ENCODE measurements around the gene FAM209A. TPM values are rescaled to one million over a fixed set of nuclear protein-coding genes. Genes with fewer than 3 reads are reported as not detected.
"Not testable (repeated sequence)": the region's sequence is repeated elsewhere in the genome, so short reads cannot be mapped to it uniquely, and the experiment has no call there.

Gene FAM209A
- total RNA-seq, 2 donors from 2014 or later = 1.4 to 1.6 TPM

DNA sequence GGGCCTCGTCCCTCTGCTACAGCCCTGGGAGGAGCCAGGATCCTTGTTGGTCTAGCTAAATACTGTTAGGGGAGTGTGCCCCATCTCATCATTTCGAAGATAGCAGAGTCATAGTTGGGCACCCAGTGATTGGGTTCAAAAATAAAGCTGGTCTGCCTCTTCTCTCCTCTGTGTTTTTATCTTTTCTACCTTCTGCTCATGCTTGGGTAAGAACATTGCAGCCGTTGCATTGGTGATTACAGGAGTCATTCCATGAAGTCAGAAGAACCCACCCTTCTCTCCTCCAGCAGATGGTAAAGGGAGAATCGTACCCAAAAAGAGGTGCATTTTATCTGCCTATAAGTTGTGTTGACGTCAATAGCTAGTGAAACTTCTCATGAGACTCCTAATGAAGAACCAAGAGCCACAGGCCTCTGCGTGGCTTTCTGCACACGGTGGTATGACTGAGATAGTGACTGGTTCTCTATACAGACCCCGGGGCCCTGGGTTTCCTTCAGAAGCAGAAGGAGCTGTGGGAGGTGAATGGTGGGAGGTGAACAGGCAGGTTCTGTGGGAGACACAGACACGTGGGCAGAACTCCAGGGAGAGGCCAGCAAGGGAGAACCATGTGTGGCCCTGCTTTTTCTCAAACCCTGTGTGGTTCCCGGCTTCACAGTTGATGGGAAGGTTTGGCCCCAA lies 5.7 kb upstream of the FAM209A start:
- no peak overlapping the region for H3K4me3 Mint-ChIP-seq
- ATAC-seq (replicated peaks) = no peak
- no peaks in the 10 kb centered on the region for H3K27me3 Mint-ChIP-seq
- peaks cover 82% of the 10 kb centered on the region for H3K36me3 Mint-ChIP-seq (ENCODE audit: low read depth)
- no peak overlapping the region for H3K27ac Mint-ChIP-seq
- H3K4me1 Mint-ChIP-seq = peaks cover 6% of the 10 kb centered on the region
- H3K9me3 Mint-ChIP-seq = peaks cover 4% of the 10 kb centered on the region

DNA sequence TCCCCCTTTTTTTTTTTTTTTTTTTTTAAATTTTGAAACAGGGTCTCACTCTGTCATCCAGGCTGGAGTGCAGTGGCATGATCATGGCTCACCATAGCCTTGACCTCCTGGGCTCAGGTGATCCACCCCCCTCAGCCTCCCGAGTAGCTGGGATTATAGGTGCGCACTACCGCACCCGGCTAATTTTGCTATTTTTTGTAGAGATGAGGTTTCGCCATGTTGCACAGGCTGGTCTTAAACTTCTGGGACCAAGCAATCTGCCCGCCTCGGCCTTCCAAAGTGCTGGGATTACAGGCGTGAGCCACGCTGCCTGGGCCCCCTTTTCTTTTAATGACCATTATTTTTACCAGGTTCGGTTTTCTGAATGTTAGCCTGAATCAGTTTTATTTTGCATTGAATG lies 5.0 kb upstream of the FAM209A start:
- H3K9me3 Mint-ChIP-seq = peaks cover 4% of the 10 kb centered on the region
- peaks cover 6% of the 10 kb centered on the region for H3K4me1 Mint-ChIP-seq
- no peaks in the 10 kb centered on the region for H3K27me3 Mint-ChIP-seq
- ATAC-seq (replicated peaks) = no peak
- H3K27ac Mint-ChIP-seq = no peak overlapping the region
- no peak overlapping the region for H3K4me3 Mint-ChIP-seq
- H3K36me3 Mint-ChIP-seq (ENCODE audit: low read depth) = peaks cover 76% of the 10 kb centered on the region

DNA sequence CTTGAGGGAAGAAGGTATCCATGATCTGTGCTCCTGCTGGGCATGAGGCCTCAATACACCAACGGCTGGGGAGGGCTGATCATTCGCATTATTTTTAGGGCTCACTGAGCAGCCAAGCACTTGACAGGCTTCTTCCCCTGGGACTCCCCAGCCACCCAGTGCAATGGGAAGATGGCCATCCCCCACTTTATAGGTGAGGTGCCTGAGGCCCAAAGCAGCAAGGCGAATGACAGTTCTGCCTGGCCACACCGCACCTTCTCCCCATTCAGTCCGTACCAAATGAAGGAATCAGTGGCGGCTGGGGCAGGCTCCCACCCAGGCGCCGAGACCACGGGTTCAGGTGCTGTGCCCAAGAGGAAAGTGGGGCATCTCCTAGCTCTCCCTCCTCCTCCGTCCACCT lies 4.4 kb upstream of the FAM209A start:
- Mint-ChIP-seq H3K27me3 (no peaks in the 10 kb centered on the region), H3K36me3 (ENCODE audit: low read depth) (peaks cover 70% of the 10 kb centered on the region)
- ATAC-seq (replicated peaks) = no peak

GRCh38 chr20:56520746-56521354 lies 3.7 kb upstream of the FAM209A start:
- not testable (repeated sequence) for H3K4me1 Mint-ChIP-seq; ATAC-seq (replicated peaks); H3K27ac Mint-ChIP-seq; H3K9me3 Mint-ChIP-seq; H3K4me3 Mint-ChIP-seq; H3K27me3 Mint-ChIP-seq
- peaks cover 63% of the 10 kb centered on the region for H3K36me3 Mint-ChIP-seq (ENCODE audit: low read depth)

More for the DNA sequence above, 4.4 kb upstream of the FAM209A start:
- Mint-ChIP-seq H3K27ac (no peak overlapping the region), H3K9me3 (peaks cover 4% of the 10 kb centered on the region), H3K4me1 (peaks cover 6% of the 10 kb centered on the region), H3K4me3 (no peak overlapping the region)

DNA sequence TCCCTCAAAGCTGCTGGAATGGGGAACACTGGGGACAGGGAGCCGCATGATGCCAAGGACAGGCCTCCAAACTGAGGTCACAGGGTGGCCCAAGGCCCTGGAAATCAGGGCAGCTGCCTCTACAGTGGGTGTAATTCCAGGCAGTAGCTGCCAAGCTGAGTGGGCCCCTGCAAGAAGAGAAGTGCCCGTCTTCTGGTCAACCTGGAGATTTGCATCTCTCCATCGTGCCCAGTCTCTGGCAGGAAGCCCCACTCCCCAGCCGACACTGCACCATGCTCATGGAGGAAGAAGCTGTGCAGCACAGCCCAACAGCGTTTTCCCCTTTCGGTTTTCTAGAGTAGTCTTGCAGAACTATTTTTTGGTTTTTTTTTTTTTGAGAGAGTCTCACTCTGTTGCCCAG lies 2.2 kb upstream of the FAM209A start:
- Mint-ChIP-seq H3K9me3 (peaks cover 4% of the 10 kb centered on the region), H3K4me3 (no peak overlapping the region)

DNA sequence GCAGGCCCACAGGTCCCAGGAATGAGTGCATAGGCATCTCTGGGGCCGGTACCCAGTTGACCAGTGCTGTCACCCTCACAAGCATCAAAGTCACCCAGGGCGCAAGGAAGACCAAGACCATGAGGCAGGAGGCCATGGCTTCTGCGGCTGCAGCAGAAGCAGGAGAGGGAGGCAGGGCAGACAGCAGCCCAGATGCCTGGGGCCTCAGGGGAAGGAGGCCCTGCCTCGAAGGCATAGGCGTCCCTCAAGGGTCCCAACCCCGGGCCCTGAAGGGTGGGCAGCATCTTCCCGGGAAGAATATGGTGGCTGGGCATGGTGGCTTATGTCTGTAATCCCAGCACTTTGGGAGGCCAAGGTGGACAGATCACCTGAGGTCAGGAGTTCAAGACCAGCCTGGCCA lies 3.0 kb downstream of the FAM209A start:
- Mint-ChIP-seq H3K36me3 (ENCODE audit: low read depth) (no peaks in the 10 kb centered on the region), H3K9me3 (no peaks in the 10 kb centered on the region), H3K4me1 (peaks cover 6% of the 10 kb centered on the region), H3K27ac (no peak overlapping the region), H3K4me3 (no peak overlapping the region), H3K27me3 (no peaks in the 10 kb centered on the region)
- no peak for ATAC-seq (replicated peaks)

More for the DNA sequence above, 2.2 kb upstream of the FAM209A start:
- no peak overlapping the region for H3K27ac Mint-ChIP-seq
- peaks cover 6% of the 10 kb centered on the region for H3K4me1 Mint-ChIP-seq
- peaks cover 49% of the 10 kb centered on the region for H3K36me3 Mint-ChIP-seq (ENCODE audit: low read depth)
- no peak for ATAC-seq (replicated peaks)
- no peaks in the 10 kb centered on the region for H3K27me3 Mint-ChIP-seq

GRCh38 chr20:56532946-56533345 lies 8.4 kb downstream of the FAM209A start, which contains the start of gene FAM209B:
TSS of gene FAM209B (plus strand) at chr20:56533246. CDS start at chr20:56533342, 96 bp downstream.
- not testable (repeated sequence) for H3K36me3 Mint-ChIP-seq (ENCODE audit: low read depth); H3K4me3 Mint-ChIP-seq; H3K9me3 Mint-ChIP-seq; H3K27ac Mint-ChIP-seq; H3K27me3 Mint-ChIP-seq; ATAC-seq (replicated peaks); H3K4me1 Mint-ChIP-seq

GRCh38 chr20:56537997-56538396 lies 13.5 kb downstream of the FAM209A start:
- H3K27ac Mint-ChIP-seq = no peak overlapping the region

DNA sequence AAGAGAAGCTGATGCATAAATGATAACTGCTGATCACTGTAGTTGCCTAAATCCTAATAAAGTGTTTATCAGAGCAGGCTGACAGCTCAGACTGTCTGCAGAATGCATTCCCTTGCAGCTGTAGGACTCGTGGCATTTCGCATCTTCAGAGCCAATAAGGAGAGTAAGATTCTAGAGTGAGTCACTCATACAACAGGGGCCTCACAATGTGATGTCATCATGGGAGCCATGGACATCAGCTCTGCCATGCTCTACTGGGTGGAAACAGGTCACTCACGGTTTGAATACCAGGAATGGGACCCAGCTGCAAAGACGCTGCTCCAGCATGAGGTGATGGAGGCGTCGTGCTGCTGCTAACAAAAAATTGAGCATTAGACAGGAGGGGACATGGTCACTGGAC lies 15.9 kb downstream of the FAM209A start:
- H3K36me3 Mint-ChIP-seq (ENCODE audit: low read depth) = no peaks in the 10 kb centered on the region
- H3K9me3 Mint-ChIP-seq = no peaks in the 10 kb centered on the region
- no peaks in the 10 kb centered on the region for H3K4me1 Mint-ChIP-seq
- no peak overlapping the region for H3K4me3 Mint-ChIP-seq
- H3K27me3 Mint-ChIP-seq = no peaks in the 10 kb centered on the region
- no peak for ATAC-seq (replicated peaks)
- no peak overlapping the region for H3K27ac Mint-ChIP-seq

More at GRCh38 chr20:56537997-56538396, 13.5 kb downstream of the FAM209A start:
- ATAC-seq (replicated peaks) = no peak
- Mint-ChIP-seq H3K27me3 (no peaks in the 10 kb centered on the region), H3K4me1 (no peaks in the 10 kb centered on the region), H3K4me3 (no peak overlapping the region), H3K36me3 (ENCODE audit: low read depth) (no peaks in the 10 kb centered on the region), H3K9me3 (no peaks in the 10 kb centered on the region)

DNA sequence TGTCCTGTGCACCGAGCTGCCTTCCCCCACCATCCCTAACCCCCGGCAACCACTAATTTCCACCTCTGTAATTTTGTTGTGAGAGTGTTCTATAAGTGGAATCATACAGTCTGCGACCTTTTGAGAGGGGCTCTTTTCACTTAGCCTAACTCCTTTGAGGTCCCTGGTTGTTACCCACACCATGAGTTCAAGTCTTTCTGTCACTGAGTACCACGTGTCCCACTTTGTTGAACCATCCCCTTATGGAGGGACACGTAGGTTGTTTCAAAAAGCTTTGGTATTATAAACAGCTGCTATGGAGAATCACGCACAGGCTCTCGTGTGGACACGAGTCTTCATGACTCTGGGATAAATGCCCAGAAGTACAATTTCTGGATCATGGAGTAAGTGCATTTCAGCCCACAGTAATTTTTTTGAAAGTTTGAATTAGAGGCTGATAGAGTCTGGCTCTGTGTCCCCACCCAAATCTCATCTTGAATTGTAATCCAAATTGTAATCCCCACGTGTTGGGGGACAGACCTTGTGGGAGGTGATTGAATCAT lies 18.0 kb downstream of the FAM209A start:
- Mint-ChIP-seq H3K9me3 (no peaks in the 10 kb centered on the region), H3K27ac (no peak overlapping the region), H3K27me3 (no peaks in the 10 kb centered on the region), H3K4me3 (no peak overlapping the region), H3K36me3 (ENCODE audit: low read depth) (no peaks in the 10 kb centered on the region), H3K4me1 (no peaks in the 10 kb centered on the region)
- no peak for ATAC-seq (replicated peaks)

DNA sequence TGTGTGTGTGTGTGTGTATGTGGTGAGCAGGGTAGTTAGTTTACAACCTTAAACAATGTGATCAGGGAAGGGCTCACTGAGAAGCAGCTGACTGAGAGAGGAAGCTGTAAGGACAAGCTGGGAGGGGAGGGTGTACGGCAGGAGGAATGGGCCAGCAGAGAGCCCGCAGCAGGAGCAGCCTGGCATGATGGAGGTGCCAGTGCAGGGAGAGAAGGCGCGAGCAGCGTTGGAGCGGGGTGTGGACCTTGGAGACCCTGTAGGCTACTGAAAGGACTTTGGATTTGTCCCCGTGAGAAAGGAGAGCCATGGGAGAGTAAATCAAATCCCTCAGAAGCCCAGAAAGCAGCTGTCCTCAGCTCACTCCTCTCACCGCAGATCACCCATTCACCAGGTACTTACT lies 27.0 kb downstream of the FAM209A start:
- Mint-ChIP-seq H3K36me3 (ENCODE audit: low read depth) (no peaks in the 10 kb centered on the region), H3K27ac (no peak overlapping the region)
- ATAC-seq (replicated peaks) = no peak

DNA sequence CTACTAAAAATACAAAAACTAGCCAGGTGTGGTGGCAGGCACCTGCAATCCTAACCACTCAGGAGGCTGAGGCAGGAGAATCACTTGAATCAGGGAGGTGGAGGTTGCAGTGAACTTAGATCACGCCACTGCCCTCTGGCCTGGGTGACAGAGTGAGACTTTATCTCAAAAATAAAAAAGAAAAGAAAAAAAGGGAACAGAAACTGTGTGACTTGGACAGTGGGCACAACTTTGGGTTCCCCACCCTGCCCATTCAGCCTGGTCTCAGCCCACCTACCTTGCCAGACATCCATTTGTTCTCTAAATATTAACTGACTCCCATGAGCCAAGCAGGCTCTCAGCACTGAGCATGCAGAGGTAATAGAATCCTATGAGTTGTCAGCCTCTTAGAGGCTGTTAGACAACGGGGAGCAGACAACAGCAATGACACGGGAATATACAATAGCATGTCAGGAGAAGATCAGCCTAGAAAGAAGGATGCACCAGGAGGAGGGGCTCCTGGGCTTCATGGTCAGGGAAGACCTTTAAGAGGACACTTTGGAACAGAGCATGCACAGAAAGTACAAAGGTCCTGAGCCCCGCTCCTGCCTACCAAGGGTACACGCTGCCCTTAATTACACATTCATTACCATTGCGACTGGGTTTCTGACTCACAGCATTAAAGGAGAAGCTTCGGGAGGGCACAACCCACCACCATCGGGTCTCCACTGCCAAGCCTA lies 28.5 kb downstream of the FAM209A start:
- Mint-ChIP-seq H3K27ac (no peak overlapping the region), H3K27me3 (no peaks in the 10 kb centered on the region), H3K4me1 (peaks cover 6% of the 10 kb centered on the region), H3K36me3 (ENCODE audit: low read depth) (no peaks in the 10 kb centered on the region), H3K4me3 (no peak overlapping the region), H3K9me3 (no peaks in the 10 kb centered on the region)
- ATAC-seq (replicated peaks) = no peak

More for the DNA sequence above, 27.0 kb downstream of the FAM209A start:
- peaks cover 6% of the 10 kb centered on the region for H3K4me1 Mint-ChIP-seq
- no peaks in the 10 kb centered on the region for H3K9me3 Mint-ChIP-seq
- H3K4me3 Mint-ChIP-seq = no peak overlapping the region
- H3K27me3 Mint-ChIP-seq = no peaks in the 10 kb centered on the region

DNA sequence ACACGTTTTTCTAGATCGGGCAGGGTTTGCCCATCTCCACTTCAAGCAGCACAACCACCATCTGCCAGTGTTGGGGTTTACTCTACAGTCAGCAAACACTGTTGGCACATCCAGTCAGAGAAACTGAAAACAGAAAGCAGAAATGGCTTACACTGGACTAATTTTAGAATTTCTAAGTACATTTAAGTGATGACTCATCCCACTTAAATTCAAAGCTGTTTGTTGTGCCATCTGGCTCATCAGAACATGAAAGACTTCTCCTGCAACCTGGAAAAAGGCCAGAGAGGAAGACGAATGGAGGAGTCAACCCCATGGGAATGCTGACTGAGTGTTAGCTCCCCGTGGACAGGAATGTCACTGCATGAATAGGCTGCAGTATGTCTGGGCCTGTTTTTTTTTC lies 30.3 kb downstream of the FAM209A start:
- peak; percentile 90 for ATAC-seq (replicated peaks)

DNA sequence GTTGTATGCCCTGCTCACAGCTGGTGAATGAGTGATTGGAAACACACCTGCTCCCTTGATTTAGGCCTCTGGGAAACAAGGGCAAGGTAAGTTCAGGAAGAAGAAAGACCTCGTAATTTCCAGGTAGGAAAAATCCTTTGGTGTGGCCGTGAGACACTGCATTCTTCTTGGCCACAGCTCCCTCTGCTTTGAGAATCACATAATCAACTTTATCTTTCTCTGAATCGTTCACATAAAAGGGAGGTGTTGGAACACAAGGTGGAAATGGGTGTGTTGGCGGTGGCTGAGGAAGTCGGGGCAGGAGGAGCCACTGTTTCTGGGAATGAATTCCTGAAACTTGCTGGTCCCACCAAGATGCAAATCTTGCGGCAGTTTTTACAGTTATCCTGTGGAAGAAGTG lies 34.4 kb downstream of the FAM209A start:
- Mint-ChIP-seq H3K9me3 (no peaks in the 10 kb centered on the region), H3K4me1 (peaks cover 6% of the 10 kb centered on the region), H3K36me3 (ENCODE audit: low read depth) (no peaks in the 10 kb centered on the region), H3K27me3 (no peaks in the 10 kb centered on the region), H3K4me3 (no peak overlapping the region), H3K27ac (no peak overlapping the region)
- ATAC-seq (replicated peaks) = no peak

More for the DNA sequence above, 30.3 kb downstream of the FAM209A start:
- no peaks in the 10 kb centered on the region for H3K27me3 Mint-ChIP-seq
- H3K36me3 Mint-ChIP-seq (ENCODE audit: low read depth) = no peaks in the 10 kb centered on the region
- H3K27ac Mint-ChIP-seq = no peak overlapping the region
- H3K4me1 Mint-ChIP-seq = peaks cover 6% of the 10 kb centered on the region
- no peaks in the 10 kb centered on the region for H3K9me3 Mint-ChIP-seq
- no peak overlapping the region for H3K4me3 Mint-ChIP-seq

DNA sequence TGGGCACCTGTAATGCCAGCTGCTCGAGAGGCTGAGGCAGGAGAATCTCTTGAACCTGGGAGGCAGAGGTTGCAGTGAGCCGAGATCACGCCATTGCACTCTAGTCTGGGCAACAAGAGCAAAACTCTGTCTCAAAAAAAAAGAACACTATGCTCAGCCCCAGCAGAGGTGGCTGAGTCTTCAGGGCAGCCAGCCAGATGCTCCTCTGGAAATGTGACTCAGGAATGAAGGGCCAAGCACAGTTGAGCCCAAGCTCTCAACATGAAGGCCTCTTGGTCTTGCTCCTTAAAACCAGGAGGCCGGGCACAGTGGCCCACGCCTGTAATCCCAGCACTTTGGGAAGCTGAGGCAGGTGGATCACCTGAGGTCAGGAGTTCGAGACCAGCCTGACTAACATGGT lies 40.0 kb downstream of the FAM209A start:
- H3K9me3 Mint-ChIP-seq; H3K4me3 Mint-ChIP-seq; H3K4me1 Mint-ChIP-seq; H3K27ac Mint-ChIP-seq; ATAC-seq (replicated peaks); H3K36me3 Mint-ChIP-seq (ENCODE audit: low read depth); H3K27me3 Mint-ChIP-seq: not testable (repeated sequence)
